Activated T-cell treated with anti-CD3 and anti-CD28 coated beads, Interleukin-2, amount 50 U/mL, for 1 hour (primary cell): ENCODE data around the gene TRAF7.
"Not testable (repeated sequence)": the region's sequence is repeated elsewhere in the genome, so short reads cannot be mapped to it uniquely, and the experiment has no call there.

Source experiments
- DNase-seq: peaks from one replicate; pipeline ENCODE4 v3.0.0-alpha.2; 2020

Gene TRAF7

GRCh38 chr16:2184346-2184745 is 28.8 kb downstream of the TRAF7 start:
- DNase-seq = no peak

GRCh38 chr16:2184962-2185361 is 29.4 kb downstream of the TRAF7 start:
- DNase-seq = no peak

- DNase-seq = no peak
Measured at GRCh38 chr16:2186064-2186463, 30.5 kb downstream of the TRAF7 start.

GRCh38 chr16:2186505-2186904 is 30.9 kb downstream of the TRAF7 start:
- DNase-seq = no peak

- no peak for DNase-seq
Measured at GRCh38 chr16:2187212-2187611, 31.6 kb downstream of the TRAF7 start.

- DNase-seq = no peak
Measured at GRCh38 chr16:2188395-2188794, 32.8 kb downstream of the TRAF7 start.

GRCh38 chr16:2189252-2189893 is 33.8 kb downstream of the TRAF7 start:
- DNase-seq = no peak

GRCh38 chr16:2190002-2190658 is 34.5 kb downstream of the TRAF7 start:
- no peak for DNase-seq

GRCh38 chr16:2190659-2191445 is 35.3 kb downstream of the TRAF7 start:
- DNase-seq = no peak

GRCh38 chr16:2191446-2191706 is 35.8 kb downstream of the TRAF7 start:
- no peak for DNase-seq

GRCh38 chr16:2194166-2194834 is 38.7 kb downstream of the TRAF7 start:
- DNase-seq = no peak

GRCh38 chr16:2194852-2195321 is 39.3 kb downstream of the TRAF7 start:
- peak; percentile 55 for DNase-seq

- no peak for DNase-seq
Measured at GRCh38 chr16:2195322-2196161, 40.0 kb downstream of the TRAF7 start.

GRCh38 chr16:2196162-2196980 is 40.8 kb downstream of the TRAF7 start, which contains the start of gene CASKIN1:
TSS of gene CASKIN1 (minus strand) at chr16:2196605. CDS start at chr16:2196432, 173 bp downstream.
- DNase-seq = peak; percentile 32

GRCh38 chr16:2196981-2197511 is 41.5 kb downstream of the TRAF7 start:
- no peak for DNase-seq

- DNase-seq = no peak
Measured at GRCh38 chr16:2197765-2198164, 42.2 kb downstream of the TRAF7 start.

- no peak for DNase-seq
Measured at GRCh38 chr16:2198283-2198682, 42.7 kb downstream of the TRAF7 start.

- no peak for DNase-seq
Measured at GRCh38 chr16:2199095-2199494, 43.5 kb downstream of the TRAF7 start.

GRCh38 chr16:2199621-2200139 is 44.1 kb downstream of the TRAF7 start:
- DNase-seq = no peak

GRCh38 chr16:2200313-2200712 is 44.7 kb downstream of the TRAF7 start:
- no peak for DNase-seq

GRCh38 chr16:2203119-2203688 is 47.6 kb downstream of the TRAF7 start:
- not testable (repeated sequence) for DNase-seq
